Nucleus accumbens (tissue), 56 donors: ENCODE results near the gene NNMT.
A peak's percentile ranks its signal among the peaks of the same experiment; 100 is the strongest.

Experiments
- DNase-seq, 56 donors: peaks; one replicate each; lab custom pipeline; 2025; lab: John Stamatoyannopoulos, UW

NNMT gene

GRCh38 chr11:114343020-114343419 lies 46.8 kb downstream of the NNMT start:
- no peak for DNase-seq

DNA sequence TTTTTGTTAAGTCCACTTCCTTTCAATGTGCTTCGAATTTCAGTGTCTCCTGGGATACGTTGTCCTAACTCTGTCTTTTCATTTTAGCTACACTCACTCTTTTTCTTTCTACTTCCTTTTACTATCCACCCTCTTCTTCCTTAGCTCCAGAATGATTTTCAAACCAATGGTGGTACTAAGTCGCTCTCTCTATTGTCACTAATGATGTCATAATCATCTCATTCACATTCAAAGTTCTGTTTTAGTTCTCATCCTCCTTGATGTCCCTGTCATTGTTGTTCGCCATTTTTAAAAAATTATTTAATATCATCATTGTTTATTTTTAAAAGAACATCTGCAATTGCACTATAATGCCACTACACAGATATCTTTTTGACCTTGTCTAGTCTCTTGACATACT lies 47.3 kb downstream of the NNMT start:
- DNase-seq, result no peak

- no peak for DNase-seq
Observed at GRCh38 chr11:114344494-114344893, 48.3 kb downstream of the NNMT start.

DNA sequence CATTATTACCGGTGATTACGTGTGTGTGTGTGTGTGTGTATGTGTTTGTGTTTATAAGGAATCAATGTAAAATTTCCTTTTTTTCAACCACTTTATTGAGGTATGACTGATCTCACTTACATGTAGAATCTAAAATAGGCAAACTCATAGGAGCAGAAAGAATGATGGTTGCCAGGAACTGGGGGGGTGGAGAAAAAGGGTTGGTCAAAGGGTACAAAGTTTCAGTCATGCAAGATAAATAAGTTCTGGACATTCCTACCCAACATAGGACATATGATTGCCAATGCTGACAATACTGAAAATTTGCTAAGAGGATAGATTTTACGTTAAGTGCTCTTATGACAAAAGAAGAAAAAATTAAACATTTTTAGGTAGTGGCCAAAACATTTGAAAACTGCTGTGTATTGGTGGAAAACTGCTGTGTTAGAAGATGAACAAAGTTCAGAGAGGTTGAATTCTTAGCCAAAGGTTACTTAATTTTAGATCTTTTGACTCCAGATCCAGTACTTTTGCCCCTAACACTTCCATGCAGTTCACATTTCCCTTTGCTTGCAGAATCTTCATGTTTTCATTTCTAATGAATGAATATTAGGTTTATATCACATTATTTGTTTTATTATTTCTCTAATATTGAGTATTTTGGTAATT lies 49.5 kb downstream of the NNMT start:
- no peak for DNase-seq

DNA sequence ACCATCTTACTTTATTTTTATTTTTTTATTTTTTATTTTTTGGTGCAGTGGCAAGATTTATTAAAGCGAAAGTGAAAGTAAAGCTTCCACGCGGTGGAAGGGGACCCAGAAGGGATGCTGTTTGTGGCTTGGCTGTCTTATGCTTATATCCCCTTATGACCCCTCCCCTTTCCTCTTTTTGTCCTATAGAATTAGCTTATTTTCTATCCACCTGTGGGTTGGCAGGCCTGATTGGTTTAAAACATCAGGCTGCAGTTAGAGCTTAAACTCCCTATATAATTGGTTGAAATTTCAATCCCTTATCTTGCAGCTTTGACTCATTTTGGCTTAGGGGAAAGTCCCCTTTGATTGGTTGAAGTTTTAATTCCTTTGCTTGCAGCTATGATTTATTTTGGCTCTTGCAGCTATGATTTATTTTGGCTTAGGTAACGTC lies 50.5 kb downstream of the NNMT start:
- no peak for DNase-seq

- peak in 17 of 56 donors; percentile 1 to 40 (median 9) for DNase-seq
Observed at GRCh38 chr11:114348200-114349191, 52.3 kb downstream of the NNMT start.

DNA sequence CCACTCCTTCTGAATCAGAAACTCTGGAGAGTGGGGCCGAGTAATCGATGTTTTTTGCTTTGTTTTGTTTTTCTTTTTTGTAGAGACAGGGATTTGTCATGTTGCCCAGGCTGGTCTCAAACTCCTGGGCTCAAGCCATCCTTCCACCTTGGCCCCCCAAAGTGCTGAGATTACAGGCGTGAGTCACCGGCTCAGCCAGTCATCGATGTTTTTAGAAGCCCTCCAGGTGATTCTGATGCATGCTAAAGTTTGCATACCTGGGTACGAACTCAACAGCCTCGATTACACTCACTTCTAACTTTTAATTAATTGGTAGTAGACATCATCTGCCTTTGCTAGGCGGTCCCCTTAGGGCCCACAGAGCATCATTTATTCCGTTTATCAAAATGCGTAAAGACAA lies 53.8 kb downstream of the NNMT start:
- no peak for DNase-seq

- DNase-seq, result no peak
Observed at GRCh38 chr11:114353443-114353842, 57.2 kb downstream of the NNMT start.

- DNase-seq, result no peak
Observed at GRCh38 chr11:114354076-114354475, 57.9 kb downstream of the NNMT start.

DNA sequence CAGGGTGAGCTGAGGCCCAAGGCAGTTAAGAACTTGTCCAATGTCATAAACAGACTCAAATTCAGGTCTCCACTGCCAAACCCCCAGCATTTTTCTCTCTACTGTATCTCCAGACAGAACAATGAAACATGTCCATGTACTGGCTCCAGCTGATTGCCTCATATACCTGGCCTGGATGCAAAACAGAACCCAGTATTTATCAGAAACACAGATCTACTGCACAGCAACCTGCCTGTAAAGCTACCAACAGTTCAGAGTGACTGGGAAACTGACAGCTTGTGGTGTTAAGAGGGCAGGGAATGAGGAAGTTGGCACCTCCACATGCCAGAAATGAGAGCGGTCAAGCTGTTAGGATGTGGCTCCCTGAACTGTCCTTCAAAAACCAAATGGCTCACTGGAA lies 62.5 kb downstream of the NNMT start:
- DNase-seq, result no peak

- no peak for DNase-seq
Observed at GRCh38 chr11:114359342-114359741, 63.1 kb downstream of the NNMT start.

DNA sequence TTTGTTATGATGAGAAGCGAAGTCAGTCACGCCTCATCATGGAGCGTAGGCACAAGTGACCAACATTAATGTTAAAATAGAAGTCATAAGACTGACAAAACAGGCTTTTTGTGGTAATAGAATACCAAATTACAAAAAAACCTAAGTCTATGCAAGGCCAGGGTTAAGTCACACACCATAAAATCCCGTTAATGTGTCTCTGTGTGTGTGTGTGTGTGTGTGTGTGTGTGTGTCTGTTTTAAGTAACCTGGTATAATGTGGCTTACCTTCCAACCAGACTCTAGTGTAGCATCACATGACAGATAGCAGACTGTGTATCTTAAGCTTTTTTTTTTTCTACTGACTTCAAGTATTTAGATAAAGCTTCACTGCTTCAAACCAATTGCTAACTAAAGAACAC lies 66.1 kb downstream of the NNMT start:
- DNase-seq, result no peak

DNA sequence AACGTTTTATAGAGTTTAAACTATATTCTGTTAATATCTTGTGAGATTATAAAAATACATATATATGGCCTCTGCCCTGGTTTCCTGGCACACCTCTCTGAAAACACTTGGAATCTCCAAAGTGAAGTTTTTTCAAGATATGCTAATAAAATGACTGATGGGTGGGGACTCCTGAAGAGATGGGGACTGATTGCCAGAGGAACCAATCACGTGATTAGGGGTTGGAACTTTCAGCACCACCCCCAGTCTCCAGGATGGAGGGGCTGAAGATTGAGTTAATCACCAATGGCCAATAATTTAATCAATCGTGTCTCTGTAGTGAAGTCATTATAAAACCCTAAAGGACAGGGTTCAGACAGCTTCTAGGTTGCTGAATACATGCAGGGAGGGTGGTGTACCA lies 66.8 kb downstream of the NNMT start:
- no peak for DNase-seq
